Caco-2 (cell line): Measurements from ENCODE around the gene CTCF. TPM values are rescaled to one million over a fixed set of nuclear protein-coding genes. Genes with fewer than 3 reads are reported as not detected.

Experiments used
- BruUV-seq: library from RNA; stranded (reverse); fragments of 400-500 nt; replicated peaks from 2 replicates; lab custom pipeline; 2021; lab: Mats Ljungman, UMichigan
- CTCF ChIA-PET: fragments of 300-600 bp; sonication (Branson Sonifier 250); formaldehyde crosslinking; loops from one replicate; lab custom pipeline; 2022; ENCODE audit warnings: antibody characterized with exemption; lab: Charles Lee
- POLR2A ChIA-PET: fragments of 300-600 bp; sonication (Branson Sonifier 250); formaldehyde crosslinking; loops from one replicate; lab custom pipeline; 2022; ENCODE audit warnings: antibody characterized with exemption; lab: Charles Lee
- DNase-seq, 2 experiments: peaks; one replicate each; pipeline versions ENCODE4 v3.0.0 to v3.0.0-alpha.2; 2020 to 2022
- H3K27me3 ChIP-seq: replicated peaks from 2 replicates; pipeline ENCODE4 v1.6.0; 2011; ENCODE audit warnings: low read length; ENCODE audit not compliant: control insufficient read depth, insufficient read depth
- H3K36me3 ChIP-seq: 2 replicates; pipeline ENCODE4 v1.5.1; 2011; ENCODE audit warnings: low read length; ENCODE audit not compliant: control insufficient read depth, insufficient read depth
- H3K4me1 ChIP-seq: fragments of 250-450 bp; sonication (Bioruptor Pico); 2 replicates; pipeline ENCODE4 v1.5.1; 2020; ENCODE audit warnings: mild to moderate bottlenecking
- H3K4me3 ChIP-seq: 2 replicates; pipeline ENCODE4 v1.5.1; 2011; ENCODE audit warnings: low read depth, mild to moderate bottlenecking, control low read depth, low read length
- H3K9me3 ChIP-seq: fragments of 250-450 bp; sonication (Bioruptor Pico); 2 replicates; pipeline ENCODE4 v1.5.1; 2020; ENCODE audit warnings: mild to moderate bottlenecking, moderate library complexity
- H3K27ac Mint-ChIP-seq: one replicate; pipeline ENCODE4 v1.8.0; 2022; ENCODE audit warnings: mixed read lengths; ENCODE audit not compliant: unreplicated experiment
- H3K27me3 Mint-ChIP-seq: one replicate; pipeline ENCODE4 v1.8.0; 2022; ENCODE audit warnings: mixed read lengths; ENCODE audit not compliant: insufficient read depth, unreplicated experiment
- H3K36me3 Mint-ChIP-seq: one replicate; pipeline ENCODE4 v1.8.0; 2022; ENCODE audit warnings: mild to moderate bottlenecking, mixed read lengths; ENCODE audit not compliant: insufficient read depth, unreplicated experiment
- H3K4me1 Mint-ChIP-seq: one replicate; pipeline ENCODE4 v1.8.0; 2022; ENCODE audit warnings: low read depth, mixed read lengths; ENCODE audit not compliant: unreplicated experiment
- H3K4me3 Mint-ChIP-seq: one replicate; pipeline ENCODE4 v1.8.0; 2022; ENCODE audit warnings: mild to moderate bottlenecking, moderate library complexity, mixed read lengths; ENCODE audit not compliant: unreplicated experiment
- H3K9me3 Mint-ChIP-seq: one replicate; pipeline ENCODE4 v1.8.0; 2022; ENCODE audit warnings: mixed read lengths; ENCODE audit not compliant: unreplicated experiment
- CTCF ChIP-seq, 2 experiments: fragments of 200-600 bp in 1 of 2; IDR thresholded peaks; 1 replicate in 1 of 2; 2 replicates in 1 of 2; pipeline versions ENCODE4 v1.5.1 to v1.8.0; 2011 to 2022; ENCODE audit warnings: antibody characterized with exemption in 1 of 2, control low read depth in 1 of 2, inconsistent platforms in 1 of 2, low read depth in 1 of 2, low read length in 1 of 2, mild to moderate bottlenecking in 1 of 2, moderate library complexity in 1 of 2; ENCODE audit not compliant: insufficient read depth in 1 of 2, severe bottlenecking in 1 of 2, unreplicated experiment in 1 of 2
- intact Hi-C: fragments of 100-400 bp; cut with micrococcal nuclease; formaldehyde crosslinking; loops from one replicate; pipeline ENCODE4 v1.10.0; 2022; ENCODE audit not compliant: unreplicated experiment
- total RNA-seq: library from RNA; stranded (reverse); gene quantifications from 2 replicates; pipeline ENCODE4 v1.2.3, GENCODE V29; 2022

CTCF gene
- total RNA-seq, 1 experiment from 2014 or later = 67.8 TPM

GRCh38 chr16:67653128-67653788, 90.9 kb downstream of the CTCF start:
- intact Hi-C loops = no loop called here
- H3K9me3 ChIP-seq = no peaks in the 10 kb centered on the region
- Mint-ChIP-seq H3K27ac (no peak overlapping the region), H3K36me3 (peaks cover 13% of the 10 kb centered on the region), H3K9me3 (no peaks in the 10 kb centered on the region), H3K4me3 (peak overlapping the region; percentile 71), H3K4me1 (no peaks in the 10 kb centered on the region), H3K27me3 (no peaks in the 10 kb centered on the region)
- POLR2A ChIA-PET = interaction anchor here (0.6 kb wide), 1 partner anchor 285 kb away, joined by 7 read pairs; no protein-coding TSS in a partner anchor
- H3K4me1 ChIP-seq = peaks cover 6% of the 10 kb centered on the region; the same call in 1 of the 2 replicates
- CTCF ChIA-PET = interaction anchor here (0.6 to 1.3 kb wide), 3 partner anchors 106 to 341 kb away, joined by 3 to 5 read pairs (median 3); no protein-coding TSS in a partner anchor
- BruUV-seq = no TSS peak
- TF ChIP-seq CTCF (IDR thresholded peaks at IDR 0.05; ENCODE audit: insufficient read depth in 1 of 2, low read depth in 1 of 2, low read length in 1 of 2, severe bottlenecking in 1 of 2, unreplicated experiment in 1 of 2) = peak; percentile 33 to 75
- no peaks in the 10 kb centered on the region for H3K27me3 ChIP-seq
- H3K4me3 ChIP-seq = peak overlapping the region; percentile 70
- no peaks in the 10 kb centered on the region for H3K36me3 ChIP-seq
- DNase-seq = peak; percentile 38 to 78

GRCh38 chr16:67653789-67654402, 91.6 kb downstream of the CTCF start:
- H3K36me3 ChIP-seq = no peaks in the 10 kb centered on the region
- CTCF ChIA-PET = interaction anchor here (0.6 kb wide), 2 partner anchors 13 to 340 kb away, joined by 4 to 5 read pairs; no protein-coding TSS in a partner anchor
- peaks cover 8% of the 10 kb centered on the region for H3K4me1 ChIP-seq
- H3K4me1 Mint-ChIP-seq = no peaks in the 10 kb centered on the region
- no TSS peak for BruUV-seq
- H3K4me3 Mint-ChIP-seq = peak overlapping the region; percentile 71
- DNase-seq = peak in 1 of 2 experiments; percentile 38
- peaks cover 13% of the 10 kb centered on the region for H3K36me3 Mint-ChIP-seq
- no peaks in the 10 kb centered on the region for H3K27me3 Mint-ChIP-seq
- H3K27ac Mint-ChIP-seq = no peak overlapping the region
- H3K9me3 ChIP-seq = no peaks in the 10 kb centered on the region
- peak overlapping the region; percentile 70 for H3K4me3 ChIP-seq
- no peak for TF ChIP-seq CTCF (IDR thresholded peaks at IDR 0.05; ENCODE audit: insufficient read depth in 1 of 2, low read depth in 1 of 2, low read length in 1 of 2, severe bottlenecking in 1 of 2, unreplicated experiment in 1 of 2)
- no peaks in the 10 kb centered on the region for H3K27me3 ChIP-seq
- intact Hi-C loops = no loop called here
- no peaks in the 10 kb centered on the region for H3K9me3 Mint-ChIP-seq
- POLR2A ChIA-PET = interaction anchor here (0.6 kb wide), 1 partner anchor 284 kb away, joined by 7 read pairs; no protein-coding TSS in a partner anchor

GRCh38 chr16:67654403-67654911, 92.1 kb downstream of the CTCF start:
- Mint-ChIP-seq H3K36me3 (peaks cover 18% of the 10 kb centered on the region), H3K4me1 (no peaks in the 10 kb centered on the region), H3K9me3 (no peaks in the 10 kb centered on the region), H3K4me3 (no peak overlapping the region), H3K27me3 (no peaks in the 10 kb centered on the region), H3K27ac (no peak overlapping the region)
- no peaks in the 10 kb centered on the region for H3K9me3 ChIP-seq
- ChIA-PET POLR2A (no interaction called here), CTCF (interaction anchor here (0.6 kb wide), 1 partner anchor 14 kb away, joined by 4 read pairs; no protein-coding TSS in a partner anchor)
- peaks cover 12% of the 10 kb centered on the region for H3K4me1 ChIP-seq
- no peak overlapping the region for H3K4me3 ChIP-seq
- H3K27me3 ChIP-seq = no peaks in the 10 kb centered on the region
- no TSS peak for BruUV-seq
- intact Hi-C loops = no loop called here
- peak in 1 of 2 experiments; percentile 37 for DNase-seq
- no peak for TF ChIP-seq CTCF (IDR thresholded peaks at IDR 0.05; ENCODE audit: insufficient read depth in 1 of 2, low read depth in 1 of 2, low read length in 1 of 2, severe bottlenecking in 1 of 2, unreplicated experiment in 1 of 2)
- no peaks in the 10 kb centered on the region for H3K36me3 ChIP-seq
